ENCODE data around the gene SLC12A7.

DNA sequence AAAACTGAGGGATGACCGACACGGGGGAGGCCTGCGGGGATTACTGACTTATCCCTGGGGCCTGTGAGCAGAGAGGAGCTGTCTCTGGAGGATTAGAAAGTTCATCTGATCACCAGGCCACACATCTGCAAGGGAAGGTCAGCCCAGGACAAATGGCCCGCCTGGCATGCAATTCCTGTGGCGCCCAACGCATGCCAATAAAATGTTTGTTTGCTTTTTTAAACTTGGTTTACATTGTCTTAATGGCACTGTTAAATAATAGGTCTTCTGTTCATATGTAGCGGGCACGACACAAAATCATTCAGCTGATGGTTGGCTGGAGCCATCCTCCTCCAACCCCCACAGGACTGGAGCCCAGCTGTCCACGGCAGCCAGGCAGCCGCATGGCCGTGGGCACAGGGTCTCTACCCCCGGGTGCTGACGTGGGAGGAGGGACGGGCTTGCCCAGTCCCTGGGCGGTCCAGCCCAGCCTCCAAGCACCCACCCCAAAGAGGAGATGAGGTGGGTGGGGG, 41.0 kb upstream of the SLC12A7 start:
- TF ChIP-seq, protein P1, sequence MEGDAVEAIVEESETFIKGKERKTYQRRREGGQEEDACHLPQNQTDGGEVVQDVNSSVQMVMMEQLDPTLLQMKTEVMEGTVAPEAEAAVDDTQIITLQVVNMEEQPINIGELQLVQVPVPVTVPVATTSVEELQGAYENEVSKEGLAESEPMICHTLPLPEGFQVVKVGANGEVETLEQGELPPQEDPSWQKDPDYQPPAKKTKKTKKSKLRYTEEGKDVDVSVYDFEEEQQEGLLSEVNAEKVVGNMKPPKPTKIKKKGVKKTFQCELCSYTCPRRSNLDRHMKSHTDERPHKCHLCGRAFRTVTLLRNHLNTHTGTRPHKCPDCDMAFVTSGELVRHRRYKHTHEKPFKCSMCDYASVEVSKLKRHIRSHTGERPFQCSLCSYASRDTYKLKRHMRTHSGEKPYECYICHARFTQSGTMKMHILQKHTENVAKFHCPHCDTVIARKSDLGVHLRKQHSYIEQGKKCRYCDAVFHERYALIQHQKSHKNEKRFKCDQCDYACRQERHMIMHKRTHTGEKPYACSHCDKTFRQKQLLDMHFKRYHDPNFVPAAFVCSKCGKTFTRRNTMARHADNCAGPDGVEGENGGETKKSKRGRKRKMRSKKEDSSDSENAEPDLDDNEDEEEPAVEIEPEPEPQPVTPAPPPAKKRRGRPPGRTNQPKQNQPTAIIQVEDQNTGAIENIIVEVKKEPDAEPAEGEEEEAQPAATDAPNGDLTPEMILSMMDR (IDR thresholded peaks at IDR 0.05): no peak
- TF ChIP-seq POLR2A (IDR thresholded peaks at IDR 0.05): no peak
- TF ChIP-seq EP300 (IDR thresholded peaks at IDR 0.05): no peak

Data from ovary (tissue), 3 donors.